GM12892 (cell line): ENCODE results near the gene UXS1.

Experiments
- DNase-seq: peaks from one replicate; pipeline ENCODE4 v3.0.0; 2011; ENCODE audit not compliant: insufficient read length
- FAIRE-seq: peaks from 2 replicates; lab custom pipeline; 2011; peaks lifted over from hg19 to GRCh38; lab: Jason Lieb, UNC
- POLR2A ChIP-seq: IDR thresholded peaks from 2 replicates; pipeline ENCODE4 v1.6.1; 2011; ENCODE audit warnings: low read depth, low read length, control low read depth
- POLR2AphosphoS5 ChIP-seq: IDR thresholded peaks from 2 replicates; pipeline ENCODE4 v1.6.1; 2011; ENCODE audit warnings: low read depth, low read length, control low read depth
- TAF1 ChIP-seq: IDR thresholded peaks from 2 replicates; pipeline ENCODE4 v1.6.1; 2011; ENCODE audit warnings: low read depth, mild to moderate bottlenecking, control low read depth, low read length, borderline replicate concordance

The UXS1 gene

DNA sequence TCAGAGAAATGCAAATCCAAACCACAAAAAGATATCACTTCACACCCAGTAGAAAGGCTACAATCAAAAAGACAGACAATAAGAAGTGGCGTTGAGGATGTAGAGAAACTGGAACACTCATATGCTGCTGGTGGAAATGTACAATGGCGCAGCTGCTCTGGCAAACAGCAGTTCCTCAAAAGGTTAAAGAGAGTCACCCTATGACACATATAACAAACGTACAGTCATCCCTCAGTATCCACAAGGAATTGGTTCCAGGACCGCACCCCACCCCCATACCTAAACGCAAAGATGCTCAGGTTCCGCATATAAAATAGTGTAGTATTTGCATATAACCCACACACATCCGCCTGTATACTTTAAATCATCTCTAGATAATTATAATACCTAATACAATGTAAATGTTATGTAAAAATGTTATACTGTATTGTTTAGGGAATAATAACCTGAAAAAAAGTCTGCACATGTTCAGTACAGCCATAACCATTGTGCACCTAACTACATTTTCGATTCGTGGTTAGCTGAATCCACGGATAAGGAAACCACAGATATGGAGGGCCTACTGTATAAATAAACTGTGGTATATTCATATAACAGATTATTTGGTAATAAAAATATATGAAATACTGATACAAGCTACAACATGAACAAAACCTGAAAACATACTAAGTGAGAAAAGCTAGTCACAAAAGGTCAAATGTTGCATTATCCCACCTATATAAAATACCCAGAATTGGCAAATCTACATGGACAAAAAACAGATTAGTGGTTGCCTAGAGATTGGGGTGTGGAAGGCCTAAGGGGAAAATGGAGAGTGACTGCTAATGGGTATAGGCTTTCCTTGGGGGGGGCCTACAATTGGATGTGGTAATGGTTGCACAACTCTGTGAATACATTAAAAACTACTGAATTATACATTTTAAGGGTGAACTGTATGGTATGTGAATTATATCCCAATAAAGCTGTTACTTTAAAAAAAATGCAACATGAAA, 37.5 kb downstream of the UXS1 start:
- FAIRE-seq (peak; percentile 57), DNase-seq (no peak)
- TF ChIP-seq POLR2AphosphoS5, result no peak
- TF ChIP-seq POLR2A, result no peak
- no peak for TF ChIP-seq TAF1

DNA sequence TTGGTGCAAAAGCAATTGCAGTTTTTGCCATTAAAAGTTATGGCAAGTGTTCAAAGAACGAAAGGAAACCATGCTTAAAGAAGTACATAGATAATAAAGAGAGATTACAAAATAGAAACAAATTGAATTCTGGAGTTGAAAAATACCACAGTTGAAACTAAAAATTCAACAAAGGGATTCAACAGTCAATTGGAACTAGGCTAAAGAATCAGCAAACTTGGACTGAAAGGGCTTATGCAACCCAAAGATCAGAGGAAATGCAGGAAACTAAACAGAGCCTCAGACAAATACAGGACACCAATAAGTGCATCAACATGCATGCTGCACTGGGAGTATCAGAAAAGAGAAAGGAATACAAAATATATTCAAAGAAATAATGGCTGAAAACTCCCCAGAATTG, 40.3 kb downstream of the UXS1 start:
- TF ChIP-seq POLR2A (no peak), TAF1 (no peak), POLR2AphosphoS5 (no peak)
- FAIRE-seq (no peak), DNase-seq (no peak)

DNA sequence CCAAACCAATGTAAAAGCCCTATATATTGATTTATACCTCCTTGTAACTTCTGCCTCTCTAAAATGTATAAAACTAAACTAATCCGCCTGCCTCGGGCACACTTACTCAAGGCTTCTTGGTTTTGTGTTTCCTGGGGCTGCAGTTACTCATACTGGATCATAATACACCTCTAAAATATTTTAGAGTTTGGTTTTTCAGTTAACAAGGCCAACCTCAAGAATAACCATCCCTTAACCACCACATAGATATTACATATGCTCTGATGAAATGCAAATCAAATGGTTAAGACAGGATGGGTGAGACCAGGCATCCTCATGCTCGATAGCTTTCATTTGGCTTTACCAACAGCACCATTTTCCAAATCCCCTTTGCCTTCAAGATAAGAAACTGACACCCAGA, 46.4 kb downstream of the UXS1 start:
- FAIRE-seq, result no peak
- DNase-seq, result no peak
- no peak for TF ChIP-seq POLR2A
- TF ChIP-seq TAF1, result no peak
- TF ChIP-seq POLR2AphosphoS5, result no peak

DNA sequence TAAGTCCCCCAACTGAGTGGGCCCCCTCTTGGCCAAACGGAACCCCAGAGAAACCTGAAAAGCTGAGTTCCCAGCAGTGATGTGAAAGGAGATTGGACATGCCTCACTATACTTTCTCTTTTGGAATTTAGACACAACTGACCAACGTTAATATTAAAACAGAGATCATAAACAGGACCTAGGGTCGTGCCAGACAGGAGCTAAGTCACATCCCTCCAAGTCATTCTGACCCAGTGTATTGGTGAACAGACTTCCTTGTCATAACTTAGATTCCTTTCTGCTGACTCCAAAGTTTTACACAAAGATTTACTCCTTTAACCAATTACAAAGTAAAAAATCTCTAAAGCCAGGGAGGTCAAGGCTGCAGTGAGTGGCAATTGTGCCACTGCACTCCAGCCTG, 46.9 kb downstream of the UXS1 start:
- no peak for FAIRE-seq
- DNase-seq, result no peak
- TF ChIP-seq POLR2AphosphoS5 (no peak), POLR2A (no peak), TAF1 (no peak)

DNA sequence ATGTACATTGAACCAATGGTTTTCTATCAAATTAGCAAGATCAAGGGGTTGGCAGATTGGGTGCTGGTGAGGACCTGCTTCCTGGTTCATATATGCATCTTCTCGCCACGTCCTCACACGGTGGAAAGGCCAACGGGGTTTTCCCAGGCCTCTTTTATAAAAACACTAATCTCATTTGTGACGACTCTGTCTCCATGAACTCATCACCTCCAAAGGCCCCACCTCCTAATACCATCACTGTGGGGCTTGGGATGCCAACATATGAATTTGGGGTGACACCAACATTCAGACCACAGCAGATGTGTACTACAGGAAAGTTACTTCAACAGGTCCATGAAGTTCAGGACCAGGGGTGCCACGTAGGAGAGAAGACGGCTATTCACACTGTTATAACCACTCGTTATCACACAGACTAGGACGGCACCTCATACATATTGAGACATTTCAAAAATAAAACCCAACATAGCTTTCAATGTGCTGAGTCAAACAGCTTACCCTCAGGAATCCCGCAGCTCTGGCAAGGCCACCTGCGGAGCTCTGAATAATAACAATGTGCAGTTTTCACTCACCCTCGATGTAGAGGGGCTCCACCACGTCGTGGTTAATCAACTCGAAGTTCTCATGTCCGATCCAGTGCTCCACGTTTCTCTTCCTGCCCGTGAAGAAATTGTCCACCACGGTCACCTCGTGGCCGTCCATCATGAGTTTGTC, 49.3 kb downstream of the UXS1 start:
- DNase-seq (no peak), FAIRE-seq (no peak)
- no peak for TF ChIP-seq POLR2AphosphoS5
- no peak for TF ChIP-seq TAF1
- TF ChIP-seq POLR2A, result no peak

DNA sequence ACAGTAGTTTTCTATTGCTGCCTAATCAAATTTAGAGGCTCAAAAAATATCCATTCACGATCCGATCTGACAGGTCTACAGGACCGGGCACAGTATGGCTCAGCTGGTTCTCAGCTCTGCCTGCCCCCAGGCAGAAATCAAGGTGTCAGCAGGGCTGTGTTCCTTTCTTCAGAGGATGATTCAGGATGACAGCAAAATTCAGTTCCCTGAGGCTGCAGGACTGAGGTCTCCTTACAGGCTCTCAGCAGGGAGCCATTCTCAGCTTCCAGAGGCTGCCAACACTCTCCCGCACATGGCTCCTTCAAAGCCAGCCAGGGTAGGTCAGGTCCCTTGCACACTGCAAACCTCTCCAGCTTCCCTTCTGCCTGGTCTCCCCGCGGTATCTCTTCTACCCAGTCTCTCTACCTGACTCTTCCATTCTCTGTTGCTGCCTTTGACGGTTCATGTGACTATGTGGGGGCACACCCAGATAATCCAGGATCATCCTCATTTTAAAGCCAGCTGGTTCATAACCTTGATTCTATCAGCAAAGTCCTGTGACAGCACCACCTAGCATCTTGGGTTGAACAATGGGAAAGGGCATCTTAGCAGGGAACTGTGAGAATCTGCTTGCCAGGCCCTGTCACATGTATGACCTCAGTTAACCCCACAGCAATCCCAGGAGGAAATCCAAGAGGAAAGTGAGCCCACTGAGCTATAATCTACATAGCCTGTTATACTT, 50.4 kb downstream of the UXS1 start:
- TF ChIP-seq POLR2A (no peak), POLR2AphosphoS5 (no peak), TAF1 (no peak)
- no peak for DNase-seq
- no peak for FAIRE-seq

DNA sequence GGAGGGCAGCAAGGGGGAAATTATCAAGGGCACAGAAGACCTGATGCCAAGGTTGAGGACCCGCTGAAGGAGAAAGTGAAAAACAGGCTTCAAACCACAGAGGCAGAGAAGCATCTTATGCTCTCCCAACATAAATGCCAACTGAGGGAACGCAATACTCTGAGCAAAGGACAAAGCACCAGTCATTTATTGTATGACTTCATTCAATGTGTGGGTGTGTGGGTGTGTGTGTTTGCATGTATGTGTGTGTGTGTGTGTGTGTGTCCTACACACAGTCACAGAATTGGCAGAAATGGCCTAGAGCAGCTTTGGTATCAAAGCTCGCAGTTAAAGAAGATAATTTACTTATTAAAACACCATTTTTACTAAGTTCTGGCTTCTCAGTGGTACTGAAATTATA, 51.4 kb downstream of the UXS1 start:
- FAIRE-seq (no peak), DNase-seq (no peak)
- no peak for TF ChIP-seq TAF1
- no peak for TF ChIP-seq POLR2A
- TF ChIP-seq POLR2AphosphoS5, result no peak

DNA sequence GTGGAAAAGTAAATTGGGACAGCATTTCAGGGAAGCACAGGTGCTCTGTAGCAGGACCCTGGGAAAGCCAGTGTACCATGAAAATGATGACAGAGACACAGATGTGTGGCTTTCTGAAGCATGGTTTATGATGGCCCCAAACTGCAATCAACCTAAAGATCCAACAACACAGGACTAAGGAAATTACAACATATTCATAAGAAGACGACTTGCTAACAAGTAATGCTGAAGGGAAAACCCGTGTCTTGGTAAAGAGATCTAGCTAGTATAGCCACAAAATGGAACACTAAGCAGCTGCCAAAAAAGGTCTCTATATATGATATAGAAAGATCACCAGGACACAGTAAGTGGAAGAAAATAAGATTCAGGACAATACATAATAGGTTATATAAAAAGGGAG, 53.2 kb downstream of the UXS1 start:
- TF ChIP-seq POLR2AphosphoS5 (no peak), TAF1 (no peak), POLR2A (no peak)
- FAIRE-seq (peak; percentile 44), DNase-seq (no peak)

DNA sequence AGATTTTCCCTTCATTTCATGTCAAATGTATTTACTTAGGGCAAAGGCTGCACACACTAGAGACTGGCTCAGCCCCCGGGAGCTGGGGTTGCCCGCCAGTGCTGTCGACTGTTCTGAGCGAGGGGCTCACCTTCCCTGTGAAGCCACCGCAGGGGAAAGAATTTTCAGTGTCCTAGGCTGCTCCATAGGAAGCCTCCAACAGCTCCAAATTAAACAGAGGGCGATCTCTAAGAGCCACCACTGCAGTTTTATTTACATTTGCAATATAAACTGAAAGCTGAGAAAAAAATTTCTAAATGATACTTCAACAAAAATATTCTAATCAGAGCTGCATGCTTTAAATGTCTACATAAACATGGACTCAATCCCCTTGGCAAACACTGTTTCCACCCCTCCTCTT, 54.0 kb downstream of the UXS1 start:
- DNase-seq (no peak), FAIRE-seq (no peak)
- TF ChIP-seq TAF1 (no peak), POLR2AphosphoS5 (no peak)

DNA sequence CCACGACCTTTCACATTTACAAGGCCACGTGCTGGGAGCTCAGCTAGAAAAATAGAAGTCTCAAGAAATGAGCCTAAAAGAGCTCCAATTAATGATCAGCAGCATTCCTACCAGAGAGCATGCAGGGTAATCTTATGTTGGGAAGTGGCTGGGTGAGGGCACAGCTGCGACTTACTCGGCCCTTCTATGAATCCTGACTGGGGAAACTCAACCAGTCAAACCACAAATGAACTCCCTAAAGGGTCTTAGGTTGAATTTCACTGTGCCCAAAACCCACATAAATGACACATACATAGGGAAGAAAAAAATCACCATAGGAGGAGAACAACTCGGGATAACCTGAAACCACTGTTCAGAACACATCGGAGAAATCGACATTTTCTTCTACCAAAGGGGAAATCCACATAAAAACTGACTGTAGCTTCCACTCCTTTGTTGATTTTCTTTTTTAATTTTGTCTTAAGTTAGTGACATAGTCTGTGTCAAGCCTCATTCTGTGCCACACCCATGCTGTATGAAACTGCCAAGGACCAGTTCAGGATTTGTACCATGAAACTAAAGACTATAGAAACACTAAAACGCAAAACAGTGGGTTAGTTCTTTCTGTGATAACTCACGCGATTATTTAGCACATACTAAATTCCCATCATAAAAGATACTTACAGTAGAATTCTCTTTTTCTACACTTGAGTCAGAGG, 54.7 kb downstream of the UXS1 start:
- no peak for TF ChIP-seq TAF1
- TF ChIP-seq POLR2AphosphoS5, result no peak
- no peak for TF ChIP-seq POLR2A
- no peak for FAIRE-seq
- DNase-seq, result no peak

DNA sequence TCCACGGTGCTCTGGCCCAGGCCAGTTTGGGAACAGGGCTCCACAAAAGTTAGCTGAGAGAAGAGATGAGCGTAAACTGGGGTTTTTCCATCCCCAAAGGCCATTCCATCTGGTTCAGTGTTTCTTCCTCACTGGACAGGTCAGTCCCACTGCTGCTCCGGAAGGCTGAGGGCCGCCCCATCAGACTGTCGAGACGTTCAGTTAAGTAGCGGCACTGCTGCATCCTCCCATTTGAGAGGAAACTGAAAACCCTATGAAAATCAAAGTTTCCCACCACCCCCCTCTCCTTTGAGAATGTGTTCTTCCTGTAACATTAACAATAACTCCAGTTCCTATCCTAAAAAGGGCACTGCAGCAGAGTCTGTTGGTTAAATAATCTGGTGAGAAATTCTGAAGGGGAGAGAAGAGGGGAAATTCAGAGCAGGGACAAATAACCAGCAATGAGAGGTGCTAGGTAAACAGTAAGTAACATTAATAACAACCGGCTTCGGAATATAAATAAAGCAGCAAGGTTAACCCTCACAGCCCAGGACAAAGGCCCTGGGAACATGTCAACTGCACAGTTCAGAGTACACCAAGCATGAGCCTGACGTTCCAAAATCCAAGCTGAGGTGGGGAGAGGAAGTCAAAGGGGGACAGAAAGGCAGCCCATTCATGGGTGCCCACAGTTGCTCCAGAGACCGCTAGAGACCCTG, 55.4 kb downstream of the UXS1 start:
- DNase-seq, result no peak
- FAIRE-seq, result no peak
- TF ChIP-seq POLR2AphosphoS5, result no peak
- TF ChIP-seq TAF1, result no peak
- TF ChIP-seq POLR2A, result no peak
